Loucy (cell line): ENCODE data around the gene PGA3.
"Not testable (repeated sequence)": the region's sequence is repeated elsewhere in the genome, so short reads cannot be mapped to it uniquely, and the experiment has no call there.

Experiments used
- H2AFZ ChIP-seq: fragments of 200-600 bp; sonication (generic); 2 replicates; pipeline ENCODE4 v1.6.0; 2016; ENCODE audit warnings: antibody characterized with exemption, mild to moderate bottlenecking, low read length, moderate library complexity
- H3F3A ChIP-seq: fragments of 200-600 bp; 2 replicates; pipeline ENCODE4 v1.6.0; 2016; ENCODE audit warnings: antibody characterized with exemption, low read depth, mild to moderate bottlenecking
- H3K27me3 ChIP-seq: fragments of 200-600 bp; sonication (generic); 2 replicates; pipeline ENCODE4 v1.6.1; 2014; ENCODE audit warnings: low read length, mild to moderate bottlenecking; ENCODE audit not compliant: insufficient read depth, poor library complexity, severe bottlenecking
- H3K36me3 ChIP-seq: fragments of 200-600 bp; sonication (generic); 2 replicates; pipeline ENCODE4 v1.6.1; 2016; ENCODE audit warnings: low read length; ENCODE audit not compliant: insufficient read depth
- H3K4me1 ChIP-seq: fragments of 200-600 bp; sonication (generic); 2 replicates; pipeline ENCODE4 v1.5.1; 2014; ENCODE audit warnings: low read length, mild to moderate bottlenecking; ENCODE audit not compliant: insufficient read depth, poor library complexity, severe bottlenecking
- H3K4me2 ChIP-seq: fragments of 200-600 bp; sonication (generic); 2 replicates; pipeline ENCODE4 v1.6.0; 2014; ENCODE audit warnings: antibody characterized with exemption, low read length, low read depth, mild to moderate bottlenecking; ENCODE audit not compliant: poor library complexity, severe bottlenecking
- H3K4me3 ChIP-seq: fragments of 200-600 bp; sonication (generic); 2 replicates; pipeline ENCODE4 v1.5.1; 2014; ENCODE audit warnings: low read length, mild to moderate bottlenecking, mixed read lengths; ENCODE audit not compliant: poor library complexity, severe bottlenecking
- H3K79me2 ChIP-seq: fragments of 200-600 bp; sonication (generic); 2 replicates; pipeline ENCODE4 v1.6.1; 2014; ENCODE audit warnings: low read length; ENCODE audit not compliant: insufficient read depth
- H3K9ac ChIP-seq: fragments of 200-600 bp; sonication (generic); 2 replicates; pipeline ENCODE4 v1.6.0; 2014; ENCODE audit warnings: mild to moderate bottlenecking, low read depth, low read length, moderate library complexity; ENCODE audit not compliant: poor library complexity, severe bottlenecking
- H3K9me2 ChIP-seq: fragments of 200-600 bp; sonication (generic); replicated peaks from 2 replicates; pipeline ENCODE4 v1.6.1; 2016; ENCODE audit warnings: low read depth, low read length, mixed read lengths
- H3K9me3 ChIP-seq: fragments of 200-600 bp; sonication (generic); 2 replicates; pipeline ENCODE4 v1.6.1; 2014; ENCODE audit warnings: mild to moderate bottlenecking, antibody characterized with exemption, low read length, low read depth; ENCODE audit not compliant: insufficient read depth
- H4K20me1 ChIP-seq: fragments of 200-600 bp; sonication (generic); 2 replicates; pipeline ENCODE4 v1.6.0; 2014; ENCODE audit warnings: antibody characterized with exemption, low read length, mild to moderate bottlenecking; ENCODE audit not compliant: insufficient read depth, poor library complexity, severe bottlenecking
- EZH2phosphoT487 ChIP-seq: fragments of 200-600 bp; IDR thresholded peaks from 2 replicates; pipeline ENCODE4 v1.6.1; 2018; ENCODE audit warnings: antibody characterized with exemption, mild to moderate bottlenecking, moderate library complexity, borderline replicate concordance
- TF ChIP-seq, protein P1 (sequence below): fragments of 200-600 bp; sonication (generic); conservative IDR thresholded peaks from 2 replicates; pipeline ENCODE4 v1.5.1; 2014; ENCODE audit warnings: mild to moderate bottlenecking, antibody characterized with exemption, low read length

The PGA3 gene

DNA sequence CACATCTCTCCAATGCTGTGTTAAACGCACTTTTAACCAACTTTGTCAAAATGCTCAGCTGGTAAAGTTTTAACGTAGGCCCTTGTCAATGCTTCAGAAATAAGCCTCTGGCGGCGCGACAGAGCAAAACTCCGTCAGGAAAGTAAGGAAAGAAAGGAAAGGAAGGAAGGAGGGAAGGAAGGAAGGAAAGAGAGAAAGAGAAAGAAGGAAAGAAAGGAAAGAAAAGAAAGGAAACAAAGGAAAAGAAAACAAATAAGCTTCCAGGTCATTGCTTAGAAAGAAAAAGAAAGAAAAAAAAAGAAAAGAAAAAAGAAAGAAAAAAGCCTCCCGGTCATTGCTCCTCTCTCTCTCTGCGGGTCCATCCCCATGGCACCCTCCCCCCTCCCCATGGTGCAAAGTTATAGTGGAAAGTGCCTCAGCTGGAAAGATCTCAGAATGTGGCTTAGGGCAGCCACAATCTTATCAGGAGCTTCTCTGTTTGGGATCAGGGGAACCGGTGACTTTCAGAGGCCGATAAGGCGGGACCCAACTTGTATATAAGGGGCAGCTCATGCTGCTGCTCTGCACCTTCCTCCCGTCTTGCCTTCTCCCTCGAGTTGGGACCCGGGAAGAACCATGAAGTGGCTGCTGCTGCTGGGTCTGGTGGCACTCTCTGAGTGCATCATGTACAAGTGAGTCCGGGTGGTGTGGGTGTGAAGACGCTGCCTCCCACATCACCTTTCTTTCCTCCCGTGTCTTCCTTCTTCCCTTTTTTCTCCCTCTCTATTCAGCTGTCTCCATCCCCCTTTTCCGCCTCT, at the start of gene PGA3:
Gene PGA3 (plus strand): TSS at position 566 of the 797 bp plus-strand sequence. CDS start 50 bp downstream, at position 616.
- H3K79me2 ChIP-seq, H3K4me2 ChIP-seq, H3K9ac ChIP-seq, H3K27me3 ChIP-seq, H3K9me3 ChIP-seq, H3F3A ChIP-seq, H2AFZ ChIP-seq, H3K36me3 ChIP-seq, H3K4me1 ChIP-seq, H4K20me1 ChIP-seq, H3K4me3 ChIP-seq, H3K9me2 ChIP-seq: not testable (repeated sequence)

DNA sequence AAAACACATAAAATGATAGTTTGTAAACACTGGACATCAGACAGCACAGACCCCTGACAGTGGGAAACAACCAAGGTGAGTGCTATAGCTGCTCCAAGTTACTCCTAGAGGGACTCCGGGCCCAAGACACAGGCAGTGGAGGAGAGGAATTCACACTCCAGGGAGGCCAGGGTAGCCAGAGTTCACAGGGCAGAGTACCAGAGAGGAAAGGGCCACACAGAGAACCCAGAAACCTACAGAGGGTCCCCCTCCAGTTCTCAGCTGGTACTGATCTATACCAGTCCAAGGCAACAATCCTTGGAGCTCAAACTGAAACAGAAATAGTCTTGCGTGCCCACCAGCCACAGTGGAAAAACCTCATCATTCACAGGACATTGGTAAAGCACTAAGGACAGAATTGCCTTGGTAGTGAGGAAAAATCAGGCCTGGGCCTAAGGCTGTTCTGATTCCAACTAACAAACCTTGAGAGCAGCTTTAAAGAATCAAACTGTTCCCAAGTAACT, 49.7 kb upstream of the PGA3 start:
- no peak overlapping the region for H3K9ac ChIP-seq
- no peak overlapping the region for H2AFZ ChIP-seq
- H3K27me3 ChIP-seq = no peaks in the 10 kb centered on the region
- H3K4me1 ChIP-seq = no peaks in the 10 kb centered on the region
- no peaks in the 10 kb centered on the region for H4K20me1 ChIP-seq
- H3K4me2 ChIP-seq = no peak overlapping the region
- H3K79me2 ChIP-seq = peaks cover 4% of the 10 kb centered on the region; the same call in 1 of the 2 replicates
- H3K9me3 ChIP-seq = peaks cover 12% of the 10 kb centered on the region; the same call in 1 of the 2 replicates
- H3K4me3 ChIP-seq = no peak overlapping the region
- TF ChIP-seq EZH2phosphoT487 = no peak
- TF ChIP-seq, protein P1, sequence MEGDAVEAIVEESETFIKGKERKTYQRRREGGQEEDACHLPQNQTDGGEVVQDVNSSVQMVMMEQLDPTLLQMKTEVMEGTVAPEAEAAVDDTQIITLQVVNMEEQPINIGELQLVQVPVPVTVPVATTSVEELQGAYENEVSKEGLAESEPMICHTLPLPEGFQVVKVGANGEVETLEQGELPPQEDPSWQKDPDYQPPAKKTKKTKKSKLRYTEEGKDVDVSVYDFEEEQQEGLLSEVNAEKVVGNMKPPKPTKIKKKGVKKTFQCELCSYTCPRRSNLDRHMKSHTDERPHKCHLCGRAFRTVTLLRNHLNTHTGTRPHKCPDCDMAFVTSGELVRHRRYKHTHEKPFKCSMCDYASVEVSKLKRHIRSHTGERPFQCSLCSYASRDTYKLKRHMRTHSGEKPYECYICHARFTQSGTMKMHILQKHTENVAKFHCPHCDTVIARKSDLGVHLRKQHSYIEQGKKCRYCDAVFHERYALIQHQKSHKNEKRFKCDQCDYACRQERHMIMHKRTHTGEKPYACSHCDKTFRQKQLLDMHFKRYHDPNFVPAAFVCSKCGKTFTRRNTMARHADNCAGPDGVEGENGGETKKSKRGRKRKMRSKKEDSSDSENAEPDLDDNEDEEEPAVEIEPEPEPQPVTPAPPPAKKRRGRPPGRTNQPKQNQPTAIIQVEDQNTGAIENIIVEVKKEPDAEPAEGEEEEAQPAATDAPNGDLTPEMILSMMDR = no peak
- H3K36me3 ChIP-seq = no peaks in the 10 kb centered on the region
- no peaks in the 10 kb centered on the region for H3K9me2 ChIP-seq
- 0 out of 2 replicates have a peak, but pooled peaks cover 3% of the 10 kb centered on the region for H3F3A ChIP-seq

DNA sequence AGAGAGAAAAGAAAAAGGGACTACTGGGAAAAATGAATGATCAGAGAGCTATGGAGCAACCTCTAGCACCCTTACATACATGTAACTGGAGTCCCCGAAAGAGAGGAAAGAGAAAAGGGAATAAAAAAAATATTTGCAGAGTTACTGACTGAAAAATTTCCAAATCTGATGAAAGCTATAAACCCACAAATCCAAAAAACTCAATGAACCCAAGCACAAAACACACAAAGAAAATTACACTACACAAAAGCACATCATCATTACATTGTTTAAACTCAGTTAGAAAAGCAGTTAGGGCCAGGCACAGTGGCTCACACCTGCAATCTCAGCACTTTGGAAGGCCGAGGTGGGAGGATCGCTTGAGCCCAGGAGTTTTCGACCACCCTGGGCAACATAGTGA, 48.8 kb upstream of the PGA3 start:
- Histone ChIP-seq H3K36me3 (no peaks in the 10 kb centered on the region), H3K9ac (no peak overlapping the region), H3K4me2 (no peak overlapping the region), H3K4me1 (peaks cover 2% of the 10 kb centered on the region), H3K9me2 (no peaks in the 10 kb centered on the region), H3F3A (0 out of 2 replicates have a peak, but pooled peaks cover 3% of the 10 kb centered on the region), H4K20me1 (no peaks in the 10 kb centered on the region), H3K9me3 (peaks cover 12% of the 10 kb centered on the region; the same call in 1 of the 2 replicates), H3K4me3 (no peak overlapping the region), H2AFZ (no peak overlapping the region), H3K27me3 (no peaks in the 10 kb centered on the region), H3K79me2 (peaks cover 4% of the 10 kb centered on the region; the same call in 1 of the 2 replicates)
- TF ChIP-seq EZH2phosphoT487 = no peak
- TF ChIP-seq, protein P1 = no peak
